HG03457 (cell line): ENCODE results near the gene NAV1.

Source experiments
- ATAC-seq: cut with Tn5 transposase; IDR thresholded peaks from one replicate; pipeline ENCODE4 v1.9.1; 2021; ENCODE audit warnings: moderate number of reproducible peaks; ENCODE audit not compliant: unreplicated experiment

The NAV1 gene

GRCh38 chr1:201586806-201587205 is 47.9 kb downstream of the NAV1 start:
- ATAC-seq: no peak

GRCh38 chr1:201587729-201588128 is 48.8 kb downstream of the NAV1 start:
- no peak for ATAC-seq
